Liver (tissue), 9 donors: ENCODE data around the gene SPRR2A. TPM values are rescaled to one million over a fixed set of nuclear protein-coding genes. Genes with fewer than 3 reads are reported as not detected.
"Not testable (repeated sequence)": the region's sequence is repeated elsewhere in the genome, so short reads cannot be mapped to it uniquely, and the experiment has no call there.

Experiments
- DNase-seq: peaks from one replicate; pipeline ENCODE4 v3.0.0-alpha.2; 2017; ENCODE audit warnings: low spot score
- H3K27ac ChIP-seq, 2 donors: one replicate each; pipeline ENCODE4 v1.7.0; 2013; ENCODE audit warnings: inconsistent platforms in 2 of 2, low read length in 2 of 2, control low read depth in 1 of 2, low read depth in 1 of 2, mild to moderate bottlenecking in 1 of 2
- H3K27me3 ChIP-seq, 4 donors: one replicate each; pipeline versions ENCODE4 v1.6.1 to v1.7.0; 2013; ENCODE audit warnings: low read length in 3 of 4, inconsistent platforms in 1 of 4, mild to moderate bottlenecking in 1 of 4, moderate library complexity in 1 of 4; ENCODE audit not compliant: control insufficient read depth in 4 of 4, insufficient read depth in 4 of 4
- H3K36me3 ChIP-seq, 4 donors: one replicate each; pipeline versions ENCODE4 v1.6.1 to v1.7.0; 2013; ENCODE audit warnings: low read length in 3 of 4, mild to moderate bottlenecking in 3 of 4, low read depth in 1 of 4, moderate library complexity in 1 of 4; ENCODE audit not compliant: control insufficient read depth in 4 of 4, insufficient read depth in 3 of 4
- H3K4me1 ChIP-seq, 4 donors: one replicate each; pipeline versions ENCODE4 v1.6.1 to v1.7.0; 2013; ENCODE audit warnings: low read length in 3 of 4, mild to moderate bottlenecking in 3 of 4, moderate library complexity in 1 of 4; ENCODE audit not compliant: control insufficient read depth in 4 of 4, insufficient read depth in 4 of 4
- H3K4me3 ChIP-seq, 3 donors: one replicate each; pipeline versions ENCODE4 v1.6.1 to v1.7.0; 2013; ENCODE audit warnings: low read length in 3 of 3, control low read depth in 1 of 3, low read depth in 1 of 3, mild to moderate bottlenecking in 1 of 3
- H3K9ac ChIP-seq, 2 donors: one replicate each; pipeline ENCODE4 v1.7.0; 2013; ENCODE audit warnings: low read length in 2 of 2, mild to moderate bottlenecking in 2 of 2, moderate library complexity in 2 of 2, control low read depth in 1 of 2, low read depth in 1 of 2
- H3K9me3 ChIP-seq, 4 donors: one replicate each; pipeline versions ENCODE4 v1.6.1 to v1.7.0; 2013; ENCODE audit warnings: low read length in 3 of 4; ENCODE audit not compliant: control insufficient read depth in 4 of 4
- EGR1 ChIP-seq, 2 donors: IDR thresholded peaks; 2 replicates each; pipeline ENCODE4 v1.6.1; 2016 to 2018; ENCODE audit warnings: antibody characterized with exemption in 2 of 2, low read depth in 2 of 2
- FOXA1 ChIP-seq: IDR thresholded peaks from 2 replicates; pipeline ENCODE4 v1.6.1; 2016; ENCODE audit warnings: antibody characterized with exemption
- FOXA2 ChIP-seq: IDR thresholded peaks from 2 replicates; pipeline ENCODE4 v1.6.1; 2016; ENCODE audit warnings: antibody characterized with exemption
- GABPA ChIP-seq, 2 donors: IDR thresholded peaks in 1 of 2; conservative IDR thresholded peaks in 1 of 2; 2 replicates each; pipeline ENCODE4 v1.6.1; 2016; ENCODE audit warnings: antibody characterized with exemption in 2 of 2, mild to moderate bottlenecking in 1 of 2, moderate library complexity in 1 of 2
- HNF4A ChIP-seq, 2 donors: conservative IDR thresholded peaks; 2 replicates each; pipeline ENCODE4 v1.6.1; 2016; ENCODE audit warnings: antibody characterized with exemption in 2 of 2, mild to moderate bottlenecking in 2 of 2
- HNF4G ChIP-seq: IDR thresholded peaks from 2 replicates; pipeline ENCODE4 v1.6.1; 2016; ENCODE audit warnings: antibody characterized with exemption
- JUND ChIP-seq, 2 donors: IDR thresholded peaks; 2 replicates each; pipeline ENCODE4 v1.6.1; 2016; ENCODE audit warnings: antibody characterized with exemption in 2 of 2
- NR2F2 ChIP-seq: IDR thresholded peaks from 2 replicates; pipeline ENCODE4 v1.6.1; 2016; ENCODE audit warnings: antibody characterized with exemption
- RAD21 ChIP-seq, 2 donors: IDR thresholded peaks; 2 replicates each; pipeline ENCODE4 v1.6.1; 2016; ENCODE audit warnings: antibody characterized with exemption in 2 of 2, mild to moderate bottlenecking in 2 of 2
- RXRA ChIP-seq, 2 donors: IDR thresholded peaks; 2 replicates each; pipeline ENCODE4 v1.6.1; 2017 to 2018; ENCODE audit warnings: antibody characterized with exemption in 2 of 2, mild to moderate bottlenecking in 1 of 2
- YY1 ChIP-seq: IDR thresholded peaks from 2 replicates; pipeline ENCODE4 v1.6.1; 2016; ENCODE audit warnings: antibody characterized with exemption, mild to moderate bottlenecking
- WGBS: extraction: QIAGEN DNeasy Blood & Tissue Kit; methylation state at CpG from one replicate; pipeline ENCODE4 v1.1.7; 2013; 5-methylcytosine and 5-hydroxymethylcytosine counted together
- polyA plus RNA-seq, 2 donors: library from polyadenylated mRNA; stranded (reverse) in 1 of 2; unstranded in 1 of 2; fragments of 200-250 nt in 1 of 2; fragments of >200 nt in 1 of 2; fragmentation: Nextera tagmentation in 1 of 2; extraction: Ambion mirVana in 1 of 2; gene quantifications; one replicate each; pipeline versions ENCODE4 v1.2.1 to v1.2.3, GENCODE V29; 2013 to 2015
- total RNA-seq, 2 donors: library from RNA; depleted of rRNA; stranded (reverse); fragments of >200 nt; gene quantifications; one replicate each; pipeline ENCODE4 v1.2.3, GENCODE V29; 2014
- TF ChIP-seq, protein P1 (sequence below): IDR thresholded peaks from 2 replicates; pipeline ENCODE4 v1.6.1; 2016; ENCODE audit warnings: antibody characterized with exemption
- TF ChIP-seq, protein P2 (sequence below): fragments of 150-350 bp; IDR thresholded peaks from 2 replicates; pipeline ENCODE4 v1.5.1; 2017; ENCODE audit warnings: improper control_type of control experiment, low read depth, low read length; ENCODE audit not compliant: missing input control
- TF ChIP-seq, protein P3 (sequence below): IDR thresholded peaks from 2 replicates; pipeline ENCODE4 v1.6.1; 2016; ENCODE audit warnings: antibody characterized with exemption
- TF ChIP-seq, protein P4 (sequence below): IDR thresholded peaks from 2 replicates; pipeline ENCODE4 v1.6.1; 2016; ENCODE audit warnings: antibody characterized with exemption, mild to moderate bottlenecking
- donor health status: healthy.
- donor health status: healthy.
- donor health status: healthy.
- donor health status: healthy.
- donor health status: healthy.

The SPRR2A gene
- total and polyA plus RNA-seq, 4 donors: not detected

DNA sequence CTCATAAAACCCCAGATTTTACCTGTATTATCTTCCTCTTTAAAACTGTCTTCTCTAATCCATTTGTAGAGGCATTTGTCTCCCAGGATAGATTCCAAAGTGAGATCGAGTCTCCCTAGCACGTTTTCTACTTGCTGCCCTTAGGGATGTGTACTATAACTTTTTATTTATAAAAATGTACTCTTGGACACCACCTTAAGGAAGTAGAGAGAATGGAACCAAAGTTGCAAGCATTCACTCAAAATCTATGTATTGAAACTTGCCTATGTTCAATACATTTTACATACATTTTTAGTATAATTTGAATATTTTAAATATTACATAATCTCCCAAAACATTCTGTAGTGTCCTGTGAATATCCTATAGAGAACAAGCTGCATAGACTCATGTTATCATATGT, 842 bp upstream of the SPRR2A start (continued):
- TF ChIP-seq, protein P1, sequence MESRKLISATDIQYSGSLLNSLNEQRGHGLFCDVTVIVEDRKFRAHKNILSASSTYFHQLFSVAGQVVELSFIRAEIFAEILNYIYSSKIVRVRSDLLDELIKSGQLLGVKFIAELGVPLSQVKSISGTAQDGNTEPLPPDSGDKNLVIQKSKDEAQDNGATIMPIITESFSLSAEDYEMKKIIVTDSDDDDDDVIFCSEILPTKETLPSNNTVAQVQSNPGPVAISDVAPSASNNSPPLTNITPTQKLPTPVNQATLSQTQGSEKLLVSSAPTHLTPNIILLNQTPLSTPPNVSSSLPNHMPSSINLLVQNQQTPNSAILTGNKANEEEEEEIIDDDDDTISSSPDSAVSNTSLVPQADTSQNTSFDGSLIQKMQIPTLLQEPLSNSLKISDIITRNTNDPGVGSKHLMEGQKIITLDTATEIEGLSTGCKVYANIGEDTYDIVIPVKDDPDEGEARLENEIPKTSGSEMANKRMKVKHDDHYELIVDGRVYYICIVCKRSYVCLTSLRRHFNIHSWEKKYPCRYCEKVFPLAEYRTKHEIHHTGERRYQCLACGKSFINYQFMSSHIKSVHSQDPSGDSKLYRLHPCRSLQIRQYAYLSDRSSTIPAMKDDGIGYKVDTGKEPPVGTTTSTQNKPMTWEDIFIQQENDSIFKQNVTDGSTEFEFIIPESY: no peak
- TF ChIP-seq RXRA (IDR thresholded peaks at IDR 0.05): no peak
- no peak for TF ChIP-seq GABPA (IDR thresholded peaks at IDR 0.05 in 1 of 2, conservative IDR thresholded peaks at IDR 0.05 in 1 of 2)
- TF ChIP-seq NR2F2: no peak
- TF ChIP-seq RAD21 (IDR thresholded peaks at IDR 0.05): no peak
- TF ChIP-seq HNF4A (conservative IDR thresholded peaks at IDR 0.05): no peak
- TF ChIP-seq HNF4G: no peak
- TF ChIP-seq, protein P2, sequence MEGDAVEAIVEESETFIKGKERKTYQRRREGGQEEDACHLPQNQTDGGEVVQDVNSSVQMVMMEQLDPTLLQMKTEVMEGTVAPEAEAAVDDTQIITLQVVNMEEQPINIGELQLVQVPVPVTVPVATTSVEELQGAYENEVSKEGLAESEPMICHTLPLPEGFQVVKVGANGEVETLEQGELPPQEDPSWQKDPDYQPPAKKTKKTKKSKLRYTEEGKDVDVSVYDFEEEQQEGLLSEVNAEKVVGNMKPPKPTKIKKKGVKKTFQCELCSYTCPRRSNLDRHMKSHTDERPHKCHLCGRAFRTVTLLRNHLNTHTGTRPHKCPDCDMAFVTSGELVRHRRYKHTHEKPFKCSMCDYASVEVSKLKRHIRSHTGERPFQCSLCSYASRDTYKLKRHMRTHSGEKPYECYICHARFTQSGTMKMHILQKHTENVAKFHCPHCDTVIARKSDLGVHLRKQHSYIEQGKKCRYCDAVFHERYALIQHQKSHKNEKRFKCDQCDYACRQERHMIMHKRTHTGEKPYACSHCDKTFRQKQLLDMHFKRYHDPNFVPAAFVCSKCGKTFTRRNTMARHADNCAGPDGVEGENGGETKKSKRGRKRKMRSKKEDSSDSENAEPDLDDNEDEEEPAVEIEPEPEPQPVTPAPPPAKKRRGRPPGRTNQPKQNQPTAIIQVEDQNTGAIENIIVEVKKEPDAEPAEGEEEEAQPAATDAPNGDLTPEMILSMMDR: no peak

DNA sequence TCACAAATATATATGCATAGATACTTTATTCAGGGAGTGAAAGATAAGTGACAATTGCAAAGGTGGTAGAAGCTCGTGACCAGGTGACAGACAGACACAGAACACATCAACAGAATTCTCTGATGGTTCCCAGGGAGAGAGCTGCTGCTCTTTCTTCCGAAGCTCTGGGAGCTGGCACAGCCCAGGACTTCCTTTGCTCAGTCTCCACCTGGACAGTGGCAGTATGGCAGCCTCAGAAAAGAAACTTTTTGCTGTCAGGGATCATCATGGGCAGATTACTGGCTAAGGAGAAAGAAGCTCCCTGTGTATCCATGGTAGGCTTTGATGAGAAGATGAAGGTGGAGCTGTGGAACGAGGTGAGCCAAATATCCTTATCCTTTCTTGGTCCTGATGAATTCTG, 1.2 kb downstream of the SPRR2A start:
- H3K4me3 ChIP-seq, H3K27me3 ChIP-seq, DNase-seq, H3K9me3 ChIP-seq, H3K9ac ChIP-seq, H3K36me3 ChIP-seq, H3K27ac ChIP-seq, H3K4me1 ChIP-seq: not testable (repeated sequence)
- WGBS: 46% methylated on average over 3 of the region's 3 CpGs

DNA sequence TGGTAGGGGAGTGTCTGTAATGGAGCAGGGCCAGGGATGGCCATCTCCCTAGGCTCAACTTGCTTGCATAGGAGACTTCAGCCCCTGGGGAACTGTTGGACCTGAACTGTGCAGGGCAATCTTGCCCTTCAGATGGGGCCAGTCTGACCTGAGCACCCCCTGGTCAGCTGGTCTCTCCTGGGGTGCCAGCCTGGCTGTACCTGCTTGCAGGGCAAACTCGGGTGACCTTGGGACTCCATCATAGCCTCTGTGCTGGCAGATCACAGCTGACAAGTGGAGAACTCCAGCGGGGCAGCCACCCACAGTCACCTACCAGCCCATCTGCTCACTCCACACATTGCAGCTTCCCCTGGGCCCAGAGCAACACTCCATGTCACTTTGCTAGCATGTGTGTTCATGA, 8.1 kb downstream of the SPRR2A start:
- 77% methylated on average over 2 of the region's 2 CpGs for WGBS
- no peaks in the 10 kb centered on the region for H3K4me1 ChIP-seq
- no peak overlapping the region for H3K4me3 ChIP-seq
- peaks cover 0 to 2% (median 0%) of the 10 kb centered on the region in 4 donors for H3K9me3 ChIP-seq
- DNase-seq: no peak
- no peak for TF ChIP-seq JUND (IDR thresholded peaks at IDR 0.05)
- TF ChIP-seq RAD21 (IDR thresholded peaks at IDR 0.05): no peak
- TF ChIP-seq RXRA (IDR thresholded peaks at IDR 0.05): no peak
- TF ChIP-seq FOXA1: no peak
- TF ChIP-seq, protein P2: no peak
- no peak for TF ChIP-seq EGR1 (IDR thresholded peaks at IDR 0.05; ENCODE audit: low read depth in 2 of 2)
- no peak for TF ChIP-seq GABPA (IDR thresholded peaks at IDR 0.05 in 1 of 2, conservative IDR thresholded peaks at IDR 0.05 in 1 of 2)
- no peak for TF ChIP-seq HNF4A (conservative IDR thresholded peaks at IDR 0.05)
- TF ChIP-seq, protein P3, sequence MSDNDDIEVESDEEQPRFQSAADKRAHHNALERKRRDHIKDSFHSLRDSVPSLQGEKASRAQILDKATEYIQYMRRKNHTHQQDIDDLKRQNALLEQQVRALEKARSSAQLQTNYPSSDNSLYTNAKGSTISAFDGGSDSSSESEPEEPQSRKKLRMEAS: no peak
- TF ChIP-seq HNF4G: no peak
- TF ChIP-seq YY1: no peak
- TF ChIP-seq, protein P4, sequence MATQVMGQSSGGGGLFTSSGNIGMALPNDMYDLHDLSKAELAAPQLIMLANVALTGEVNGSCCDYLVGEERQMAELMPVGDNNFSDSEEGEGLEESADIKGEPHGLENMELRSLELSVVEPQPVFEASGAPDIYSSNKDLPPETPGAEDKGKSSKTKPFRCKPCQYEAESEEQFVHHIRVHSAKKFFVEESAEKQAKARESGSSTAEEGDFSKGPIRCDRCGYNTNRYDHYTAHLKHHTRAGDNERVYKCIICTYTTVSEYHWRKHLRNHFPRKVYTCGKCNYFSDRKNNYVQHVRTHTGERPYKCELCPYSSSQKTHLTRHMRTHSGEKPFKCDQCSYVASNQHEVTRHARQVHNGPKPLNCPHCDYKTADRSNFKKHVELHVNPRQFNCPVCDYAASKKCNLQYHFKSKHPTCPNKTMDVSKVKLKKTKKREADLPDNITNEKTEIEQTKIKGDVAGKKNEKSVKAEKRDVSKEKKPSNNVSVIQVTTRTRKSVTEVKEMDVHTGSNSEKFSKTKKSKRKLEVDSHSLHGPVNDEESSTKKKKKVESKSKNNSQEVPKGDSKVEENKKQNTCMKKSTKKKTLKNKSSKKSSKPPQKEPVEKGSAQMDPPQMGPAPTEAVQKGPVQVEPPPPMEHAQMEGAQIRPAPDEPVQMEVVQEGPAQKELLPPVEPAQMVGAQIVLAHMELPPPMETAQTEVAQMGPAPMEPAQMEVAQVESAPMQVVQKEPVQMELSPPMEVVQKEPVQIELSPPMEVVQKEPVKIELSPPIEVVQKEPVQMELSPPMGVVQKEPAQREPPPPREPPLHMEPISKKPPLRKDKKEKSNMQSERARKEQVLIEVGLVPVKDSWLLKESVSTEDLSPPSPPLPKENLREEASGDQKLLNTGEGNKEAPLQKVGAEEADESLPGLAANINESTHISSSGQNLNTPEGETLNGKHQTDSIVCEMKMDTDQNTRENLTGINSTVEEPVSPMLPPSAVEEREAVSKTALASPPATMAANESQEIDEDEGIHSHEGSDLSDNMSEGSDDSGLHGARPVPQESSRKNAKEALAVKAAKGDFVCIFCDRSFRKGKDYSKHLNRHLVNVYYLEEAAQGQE: no peak
- TF ChIP-seq, protein P1: no peak
- no peak for TF ChIP-seq FOXA2
- no peaks in the 10 kb centered on the region for H3K36me3 ChIP-seq
- no peak overlapping the region for H3K9ac ChIP-seq
- peaks cover 0 to 4% (median 1%) of the 10 kb centered on the region in 4 donors for H3K27me3 ChIP-seq
- H3K27ac ChIP-seq: no peak overlapping the region
